ENCODE measurements around the gene HRH1.
A peak's percentile ranks its signal among the peaks of the same experiment; 100 is the strongest.
"Not testable (repeated sequence)": the region's sequence is repeated elsewhere in the genome, so short reads cannot be mapped to it uniquely, and the experiment has no call there.

The HRH1 gene, protein sequence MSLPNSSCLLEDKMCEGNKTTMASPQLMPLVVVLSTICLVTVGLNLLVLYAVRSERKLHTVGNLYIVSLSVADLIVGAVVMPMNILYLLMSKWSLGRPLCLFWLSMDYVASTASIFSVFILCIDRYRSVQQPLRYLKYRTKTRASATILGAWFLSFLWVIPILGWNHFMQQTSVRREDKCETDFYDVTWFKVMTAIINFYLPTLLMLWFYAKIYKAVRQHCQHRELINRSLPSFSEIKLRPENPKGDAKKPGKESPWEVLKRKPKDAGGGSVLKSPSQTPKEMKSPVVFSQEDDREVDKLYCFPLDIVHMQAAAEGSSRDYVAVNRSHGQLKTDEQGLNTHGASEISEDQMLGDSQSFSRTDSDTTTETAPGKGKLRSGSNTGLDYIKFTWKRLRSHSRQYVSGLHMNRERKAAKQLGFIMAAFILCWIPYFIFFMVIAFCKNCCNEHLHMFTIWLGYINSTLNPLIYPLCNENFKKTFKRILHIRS

DNA sequence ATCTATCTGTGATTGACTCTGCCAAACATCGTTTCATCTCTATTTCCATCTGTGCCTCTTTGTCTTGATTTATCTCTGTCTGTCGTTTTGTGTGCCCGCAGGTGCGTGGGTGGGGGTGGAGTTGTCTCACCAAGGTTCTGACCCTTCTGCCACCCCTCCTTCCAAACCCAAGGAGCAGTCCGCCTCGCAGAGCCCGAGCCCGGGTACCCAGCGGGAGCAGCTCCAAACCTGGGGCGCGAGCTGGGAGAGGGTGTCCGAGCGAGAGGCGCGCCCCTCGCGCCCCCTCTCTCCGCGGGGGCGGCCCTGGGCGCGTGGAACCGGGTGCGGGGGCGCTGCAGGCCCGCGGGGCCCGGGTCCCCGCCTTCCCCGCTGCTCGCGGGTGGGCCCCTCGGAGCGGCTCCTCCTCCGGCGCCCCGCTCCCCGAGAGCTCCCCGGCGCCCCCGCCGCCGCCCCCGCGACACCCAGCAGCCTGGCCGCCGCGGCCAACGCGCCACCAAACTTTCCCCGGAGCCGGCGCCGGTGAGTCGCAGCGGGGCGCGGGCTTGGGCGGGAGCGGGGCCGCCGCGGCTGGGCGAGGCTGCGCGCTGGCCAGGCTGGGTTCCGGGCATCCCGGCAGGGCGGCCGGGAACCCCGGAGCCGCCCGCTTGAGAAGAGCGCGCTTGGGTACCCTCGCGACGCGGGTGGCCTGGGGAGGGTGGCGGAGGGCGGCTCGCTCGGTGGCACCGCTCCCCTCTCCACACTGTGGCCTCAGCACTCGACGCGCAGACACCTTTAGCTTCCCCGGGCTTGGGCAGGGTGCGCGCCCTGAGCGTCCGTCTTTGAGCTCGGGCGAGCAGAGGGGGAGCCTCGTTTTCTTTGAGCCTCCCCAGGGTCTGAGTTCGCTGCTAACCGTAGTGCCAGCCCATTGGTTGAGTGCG is at the start of gene HRH1:
HRH1 (plus strand) TSS at position 458 of the 917 bp plus-strand sequence. CDS start 104,545 bp downstream, outside the sequence.
- no peak for DNase-seq (ENCODE audit: low read depth in 2 of 2)

DNA sequence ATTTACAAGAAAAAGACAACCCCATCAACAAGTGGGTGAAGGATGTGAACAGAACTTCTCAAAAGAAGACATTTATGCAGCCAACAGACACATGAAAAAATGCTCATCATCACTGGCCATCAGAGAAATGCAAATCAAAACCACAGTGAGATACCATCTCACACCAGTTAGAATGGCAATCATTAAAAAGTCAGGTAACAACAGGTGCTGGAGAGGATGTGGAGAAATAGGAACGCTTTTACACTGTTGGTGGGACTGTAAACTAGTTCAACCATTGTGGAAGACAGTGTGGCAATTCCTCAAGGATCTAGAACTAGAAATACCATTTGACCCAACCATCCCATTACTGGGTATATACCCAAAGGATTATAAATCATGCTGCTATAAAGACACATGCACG is 41.0 kb upstream of the HRH1 start:
- DNase-seq (ENCODE audit: low read depth in 2 of 2) = not testable (repeated sequence)

GRCh38 chr3:11115548-11115947 is 38.7 kb upstream of the HRH1 start:
- DNase-seq (ENCODE audit: low read depth in 2 of 2) = no peak

DNA sequence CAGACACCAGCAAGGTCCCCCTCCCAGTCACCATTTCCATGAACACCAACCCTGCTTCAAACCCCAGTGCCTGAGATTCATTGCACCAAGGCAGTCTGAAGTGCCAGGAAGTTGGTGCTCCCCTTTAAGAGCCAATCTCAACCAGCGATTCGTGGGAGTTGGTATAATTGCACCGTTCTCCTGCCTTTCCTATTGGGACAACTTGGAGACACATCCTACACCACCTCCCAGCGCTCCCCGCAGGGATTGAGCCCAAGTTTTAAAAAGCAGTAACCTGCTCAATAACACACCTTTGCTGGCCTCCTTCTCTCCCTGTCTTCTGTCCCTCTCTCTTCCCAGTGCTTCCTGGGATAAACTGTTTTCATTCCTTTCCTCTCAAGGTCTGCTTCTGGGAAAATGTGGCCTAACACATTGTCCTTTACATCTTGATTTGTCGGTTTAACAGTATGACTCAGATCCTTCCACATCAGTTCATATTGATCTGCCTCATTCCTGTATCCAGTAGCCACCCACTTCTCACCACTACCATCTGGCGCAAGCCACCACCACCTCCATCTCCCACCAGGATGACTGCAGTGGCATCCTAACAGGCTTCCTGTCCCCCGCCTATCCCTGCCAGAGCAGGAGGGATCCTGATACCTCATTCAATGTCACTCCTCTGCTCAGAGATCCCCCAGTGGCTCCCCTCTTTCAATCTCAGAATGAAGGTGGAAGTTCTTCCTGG is 37.8 kb upstream of the HRH1 start:
- DNase-seq (ENCODE audit: low read depth in 2 of 2) = no peak

DNA sequence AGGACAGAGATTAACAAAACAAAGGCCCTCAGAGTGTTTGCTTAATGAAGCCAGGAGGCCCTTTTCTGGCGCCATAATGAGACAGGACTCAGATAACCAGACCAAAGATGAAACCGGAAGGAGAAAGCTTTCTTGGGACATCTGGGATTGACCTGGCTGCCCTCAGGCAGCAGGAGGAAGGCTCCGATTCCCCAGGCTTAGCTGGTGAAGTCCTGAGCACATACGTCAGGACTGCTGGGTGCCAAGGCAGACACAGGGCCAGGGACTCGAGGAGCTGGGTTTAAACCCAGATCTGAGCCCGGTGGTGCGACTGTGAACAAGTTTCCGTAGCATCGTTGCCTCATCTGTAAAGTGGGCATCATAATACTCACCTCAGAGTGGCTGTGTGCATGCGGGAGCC is 36.7 kb upstream of the HRH1 start:
- no peak for DNase-seq (ENCODE audit: low read depth in 2 of 2)

GRCh38 chr3:11118181-11118682 is 36.1 kb upstream of the HRH1 start:
- DNase-seq (ENCODE audit: low read depth in 2 of 2) = no peak

- no peak for DNase-seq (ENCODE audit: low read depth in 2 of 2)
These were observed 34.0 kb upstream of the HRH1 start for GRCh38 chr3:11120091-11120805.

GRCh38 chr3:11126653-11127052 is 27.6 kb upstream of the HRH1 start:
- no peak for DNase-seq (ENCODE audit: low read depth in 2 of 2)

GRCh38 chr3:11128682-11129632 is 25.3 kb upstream of the HRH1 start:
- peak in 1 of 2 donors; percentile 25 for DNase-seq (ENCODE audit: low read depth in 2 of 2)

DNA sequence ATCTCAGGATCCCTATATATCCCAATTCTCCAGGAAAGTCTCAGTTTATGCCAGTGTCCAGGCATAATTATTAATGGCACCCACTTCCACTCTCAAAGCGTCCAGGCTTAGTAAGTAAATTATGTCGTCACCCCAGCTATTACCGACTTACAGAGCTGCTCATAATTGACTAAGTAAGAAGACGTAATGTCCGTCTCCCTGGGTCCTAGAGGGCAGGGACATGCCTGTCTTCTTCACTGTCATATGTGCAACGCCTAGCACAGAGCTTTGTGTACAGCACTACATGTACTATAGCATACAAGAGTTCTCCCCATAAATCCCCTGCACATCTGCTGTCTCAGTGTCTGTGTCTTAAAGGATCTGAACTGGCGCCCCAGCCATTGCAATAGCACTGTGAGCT is 23.9 kb upstream of the HRH1 start:
- no peak for DNase-seq (ENCODE audit: low read depth in 2 of 2)

DNA sequence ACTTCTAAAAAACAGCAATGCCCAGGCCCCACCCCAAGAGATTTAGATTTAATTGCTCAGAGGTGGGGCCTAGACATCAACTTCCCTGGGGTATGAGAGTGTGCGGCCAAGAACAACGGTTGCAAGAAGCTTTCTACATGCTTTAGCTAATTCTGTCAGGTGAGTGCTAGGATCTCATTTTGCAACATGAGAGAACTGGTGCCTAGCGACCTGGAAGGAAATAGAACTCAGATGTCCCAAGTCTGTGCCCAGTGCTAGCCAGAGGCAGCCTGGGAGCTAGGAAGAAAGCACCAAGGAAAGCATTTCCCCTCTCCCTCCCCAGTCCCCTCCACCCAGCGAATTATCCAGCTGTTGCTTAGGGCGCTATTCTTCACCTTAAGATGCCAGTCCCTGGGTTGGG is 22.9 kb upstream of the HRH1 start:
- no peak for DNase-seq (ENCODE audit: low read depth in 2 of 2)

GRCh38 chr3:11131886-11132285 is 22.4 kb upstream of the HRH1 start:
- DNase-seq (ENCODE audit: low read depth in 2 of 2) = not testable (repeated sequence)

DNA sequence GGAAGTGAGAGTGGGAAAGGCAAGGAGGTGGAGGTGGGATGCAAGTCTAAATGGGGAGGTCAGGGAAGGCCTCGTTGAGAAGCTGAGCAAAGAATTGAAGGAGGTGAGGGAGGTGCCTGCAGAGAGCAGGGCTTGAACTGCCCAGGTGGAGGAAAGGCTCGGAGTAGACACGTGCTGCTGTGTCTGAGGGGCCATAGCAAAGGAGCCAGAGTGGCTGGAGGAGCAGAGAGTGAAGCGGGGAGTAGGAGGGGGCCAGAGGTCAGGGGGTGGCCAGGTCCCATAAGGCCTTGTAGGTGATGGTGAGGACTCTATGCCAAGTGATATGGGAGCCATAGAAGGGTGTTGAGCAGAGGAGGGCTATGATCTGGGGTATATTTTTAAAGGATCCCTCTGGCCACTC is 21.4 kb upstream of the HRH1 start:
- no peak for DNase-seq (ENCODE audit: low read depth in 2 of 2)

- DNase-seq (ENCODE audit: low read depth in 2 of 2) = no peak
These were observed 19.5 kb upstream of the HRH1 start for GRCh38 chr3:11134794-11135193.

GRCh38 chr3:11136116-11136515 is 18.2 kb upstream of the HRH1 start:
- DNase-seq (ENCODE audit: low read depth in 2 of 2) = no peak

- DNase-seq (ENCODE audit: low read depth in 2 of 2) = no peak
These were observed 17.3 kb upstream of the HRH1 start for GRCh38 chr3:11136830-11137626.

- DNase-seq (ENCODE audit: low read depth in 2 of 2) = no peak
These were observed 16.7 kb upstream of the HRH1 start for GRCh38 chr3:11137627-11137959.

DNA sequence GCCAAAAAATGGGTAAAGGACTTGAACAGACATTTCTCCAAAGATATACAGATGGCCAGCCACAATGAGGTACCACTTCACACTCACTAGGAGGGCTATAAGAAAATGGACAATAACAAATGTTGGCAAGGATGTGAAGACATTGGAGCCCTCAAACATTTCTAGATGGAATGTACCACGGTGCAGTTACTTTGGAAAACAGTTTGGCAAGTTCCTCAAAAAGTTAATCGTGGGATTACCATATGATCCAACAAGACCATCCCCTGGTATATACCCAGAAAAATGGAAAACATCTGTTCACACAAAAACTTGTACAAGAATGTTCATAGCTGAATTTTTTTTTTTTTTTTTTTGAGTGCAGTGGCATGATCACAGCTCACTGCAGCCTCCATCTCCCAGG is 15.9 kb upstream of the HRH1 start:
- DNase-seq (ENCODE audit: low read depth in 2 of 2) = no peak

- peak in 1 of 2 donors; percentile 23 for DNase-seq (ENCODE audit: low read depth in 2 of 2)
These were observed 14.1 kb upstream of the HRH1 start for GRCh38 chr3:11140030-11140712.

All from stimulated activated CD8-positive, alpha-beta memory T cell treated with anti-CD3 and anti-CD28 coated beads, Interleukin-15, amount 100 ng/mL, for 48 hours (primary cell).